ENCODE data around the gene MGAT3.
A peak's percentile ranks its signal among the peaks of the same experiment; 100 is the strongest.
"Not testable (repeated sequence)": the region's sequence is repeated elsewhere in the genome, so short reads cannot be mapped to it uniquely, and the experiment has no call there.

MGAT3 gene

GRCh38 chr22:39501644-39502108 lies 44.9 kb downstream of the MGAT3 start:
- H3K9ac ChIP-seq (ENCODE audit: low read depth, low read length): no peak overlapping the region
- H3K4me1 ChIP-seq (ENCODE audit: control insufficient read depth, insufficient read depth, low read length): peaks cover 3% of the 10 kb centered on the region
- H3K9me3 ChIP-seq (ENCODE audit: control insufficient read depth, insufficient read depth, low read length): no peaks in the 10 kb centered on the region
- peaks cover 21% of the 10 kb centered on the region for H3K36me3 ChIP-seq (ENCODE audit: control insufficient read depth, insufficient read depth, low read length)
- peak overlapping the region; percentile 92 for H3K4me3 ChIP-seq (ENCODE audit: low read depth, low read length)
- peaks cover 50% of the 10 kb centered on the region for H3K27me3 ChIP-seq (ENCODE audit: control insufficient read depth, insufficient read depth, low read length)

GRCh38 chr22:39502109-39502788 lies 45.4 kb downstream of the MGAT3 start, which contains the start of gene MIEF1:
Gene MIEF1, plus strand, starts transcription at chr22:39502290. Its CDS starts 9,005 bp downstream, at chr22:39511295.
- Histone ChIP-seq H3K27me3 (ENCODE audit: control insufficient read depth, insufficient read depth, low read length) (peaks cover 54% of the 10 kb centered on the region), H3K9ac (ENCODE audit: low read depth, low read length) (peak within 1 kb of the TSS; percentile 41), H3K4me1 (ENCODE audit: control insufficient read depth, insufficient read depth, low read length) (peaks cover 3% of the 10 kb centered on the region), H3K9me3 (ENCODE audit: control insufficient read depth, insufficient read depth, low read length) (no peaks in the 10 kb centered on the region), H3K4me3 (ENCODE audit: low read depth, low read length) (peak within 1 kb of the TSS; percentile 92), H3K36me3 (ENCODE audit: control insufficient read depth, insufficient read depth, low read length) (peaks cover 25% of the 10 kb centered on the region)

- peaks cover 27% of the 10 kb centered on the region for H3K36me3 ChIP-seq (ENCODE audit: control insufficient read depth, insufficient read depth, low read length)
- peaks cover 3% of the 10 kb centered on the region for H3K4me1 ChIP-seq (ENCODE audit: control insufficient read depth, insufficient read depth, low read length)
- H3K27me3 ChIP-seq (ENCODE audit: control insufficient read depth, insufficient read depth, low read length): peaks cover 56% of the 10 kb centered on the region
- no peaks in the 10 kb centered on the region for H3K9me3 ChIP-seq (ENCODE audit: control insufficient read depth, insufficient read depth, low read length)
- peak overlapping the region; percentile 41 for H3K9ac ChIP-seq (ENCODE audit: low read depth, low read length)
- peak overlapping the region; percentile 92 for H3K4me3 ChIP-seq (ENCODE audit: low read depth, low read length)
Observed at GRCh38 chr22:39502789-39503409, 46.1 kb downstream of the MGAT3 start.

GRCh38 chr22:39503630-39504029 lies 46.8 kb downstream of the MGAT3 start:
- H3K4me1 ChIP-seq (ENCODE audit: control insufficient read depth, insufficient read depth, low read length): peaks cover 3% of the 10 kb centered on the region
- H3K9me3 ChIP-seq (ENCODE audit: control insufficient read depth, insufficient read depth, low read length): no peaks in the 10 kb centered on the region
- H3K4me3 ChIP-seq (ENCODE audit: low read depth, low read length): no peak overlapping the region
- H3K36me3 ChIP-seq (ENCODE audit: control insufficient read depth, insufficient read depth, low read length): peaks cover 31% of the 10 kb centered on the region
- H3K27me3 ChIP-seq (ENCODE audit: control insufficient read depth, insufficient read depth, low read length): peaks cover 57% of the 10 kb centered on the region
- no peak overlapping the region for H3K9ac ChIP-seq (ENCODE audit: low read depth, low read length)

- Histone ChIP-seq H3K27me3 (ENCODE audit: control insufficient read depth, insufficient read depth, low read length) (peaks cover 59% of the 10 kb centered on the region), H3K9ac (ENCODE audit: low read depth, low read length) (no peak overlapping the region), H3K36me3 (ENCODE audit: control insufficient read depth, insufficient read depth, low read length) (peaks cover 31% of the 10 kb centered on the region), H3K9me3 (ENCODE audit: control insufficient read depth, insufficient read depth, low read length) (no peaks in the 10 kb centered on the region), H3K4me1 (ENCODE audit: control insufficient read depth, insufficient read depth, low read length) (peaks cover 3% of the 10 kb centered on the region), H3K4me3 (ENCODE audit: low read depth, low read length) (no peak overlapping the region)
Observed at GRCh38 chr22:39504071-39504470, 47.3 kb downstream of the MGAT3 start.

GRCh38 chr22:39507021-39507420 lies 50.2 kb downstream of the MGAT3 start:
- Histone ChIP-seq H3K27me3 (ENCODE audit: control insufficient read depth, insufficient read depth, low read length) (peaks cover 68% of the 10 kb centered on the region), H3K36me3 (ENCODE audit: control insufficient read depth, insufficient read depth, low read length) (peaks cover 37% of the 10 kb centered on the region)

GRCh38 chr22:39508393-39508792 lies 51.6 kb downstream of the MGAT3 start:
- Histone ChIP-seq H3K36me3 (ENCODE audit: control insufficient read depth, insufficient read depth, low read length) (peaks cover 43% of the 10 kb centered on the region), H3K9ac (ENCODE audit: low read depth, low read length) (no peak overlapping the region), H3K4me3 (ENCODE audit: low read depth, low read length) (no peak overlapping the region), H3K9me3 (ENCODE audit: control insufficient read depth, insufficient read depth, low read length) (no peaks in the 10 kb centered on the region), H3K4me1 (ENCODE audit: control insufficient read depth, insufficient read depth, low read length) (no peaks in the 10 kb centered on the region), H3K27me3 (ENCODE audit: control insufficient read depth, insufficient read depth, low read length) (peaks cover 72% of the 10 kb centered on the region)

More at GRCh38 chr22:39507021-39507420, 50.2 kb downstream of the MGAT3 start:
- not testable (repeated sequence) for H3K4me3 ChIP-seq (ENCODE audit: low read depth, low read length); H3K9ac ChIP-seq (ENCODE audit: low read depth, low read length); H3K4me1 ChIP-seq (ENCODE audit: control insufficient read depth, insufficient read depth, low read length); H3K9me3 ChIP-seq (ENCODE audit: control insufficient read depth, insufficient read depth, low read length)

GRCh38 chr22:39510529-39511149 lies 53.8 kb downstream of the MGAT3 start:
- H3K4me3 ChIP-seq (ENCODE audit: low read depth, low read length): no peak overlapping the region
- H3K4me1 ChIP-seq (ENCODE audit: control insufficient read depth, insufficient read depth, low read length): no peaks in the 10 kb centered on the region
- H3K9me3 ChIP-seq (ENCODE audit: control insufficient read depth, insufficient read depth, low read length): no peaks in the 10 kb centered on the region
- H3K36me3 ChIP-seq (ENCODE audit: control insufficient read depth, insufficient read depth, low read length): peaks cover 44% of the 10 kb centered on the region
- peaks cover 67% of the 10 kb centered on the region for H3K27me3 ChIP-seq (ENCODE audit: control insufficient read depth, insufficient read depth, low read length)
- no peak overlapping the region for H3K9ac ChIP-seq (ENCODE audit: low read depth, low read length)

GRCh38 chr22:39511226-39511625 lies 54.4 kb downstream of the MGAT3 start:
- peaks cover 38% of the 10 kb centered on the region for H3K36me3 ChIP-seq (ENCODE audit: control insufficient read depth, insufficient read depth, low read length)
- no peaks in the 10 kb centered on the region for H3K9me3 ChIP-seq (ENCODE audit: control insufficient read depth, insufficient read depth, low read length)
- no peak overlapping the region for H3K9ac ChIP-seq (ENCODE audit: low read depth, low read length)
- H3K4me3 ChIP-seq (ENCODE audit: low read depth, low read length): no peak overlapping the region
- no peaks in the 10 kb centered on the region for H3K4me1 ChIP-seq (ENCODE audit: control insufficient read depth, insufficient read depth, low read length)
- H3K27me3 ChIP-seq (ENCODE audit: control insufficient read depth, insufficient read depth, low read length): peaks cover 64% of the 10 kb centered on the region

GRCh38 chr22:39512026-39512425 lies 55.2 kb downstream of the MGAT3 start:
- Histone ChIP-seq H3K4me3 (ENCODE audit: low read depth, low read length) (no peak overlapping the region), H3K36me3 (ENCODE audit: control insufficient read depth, insufficient read depth, low read length) (peaks cover 32% of the 10 kb centered on the region), H3K27me3 (ENCODE audit: control insufficient read depth, insufficient read depth, low read length) (peaks cover 58% of the 10 kb centered on the region), H3K9ac (ENCODE audit: low read depth, low read length) (no peak overlapping the region), H3K4me1 (ENCODE audit: control insufficient read depth, insufficient read depth, low read length) (no peaks in the 10 kb centered on the region), H3K9me3 (ENCODE audit: control insufficient read depth, insufficient read depth, low read length) (no peaks in the 10 kb centered on the region)

GRCh38 chr22:39513791-39514190 lies 57.0 kb downstream of the MGAT3 start:
- Histone ChIP-seq H3K4me3 (ENCODE audit: low read depth, low read length) (no peak overlapping the region), H3K9me3 (ENCODE audit: control insufficient read depth, insufficient read depth, low read length) (no peaks in the 10 kb centered on the region), H3K36me3 (ENCODE audit: control insufficient read depth, insufficient read depth, low read length) (peaks cover 25% of the 10 kb centered on the region), H3K9ac (ENCODE audit: low read depth, low read length) (no peak overlapping the region), H3K27me3 (ENCODE audit: control insufficient read depth, insufficient read depth, low read length) (peaks cover 53% of the 10 kb centered on the region), H3K4me1 (ENCODE audit: control insufficient read depth, insufficient read depth, low read length) (peaks cover 1% of the 10 kb centered on the region)

All from iPS-15b (cell line).